ENCODE data around the gene CHTF18. TPM values are rescaled to one million over a fixed set of nuclear protein-coding genes. Genes with fewer than 3 reads are reported as not detected.

Gene CHTF18
- polyA plus RNA-seq, 1 donor (not counting 4 experiments of a cell fraction or from before 2014, with no cell fraction given), result 5.7 TPM

DNA sequence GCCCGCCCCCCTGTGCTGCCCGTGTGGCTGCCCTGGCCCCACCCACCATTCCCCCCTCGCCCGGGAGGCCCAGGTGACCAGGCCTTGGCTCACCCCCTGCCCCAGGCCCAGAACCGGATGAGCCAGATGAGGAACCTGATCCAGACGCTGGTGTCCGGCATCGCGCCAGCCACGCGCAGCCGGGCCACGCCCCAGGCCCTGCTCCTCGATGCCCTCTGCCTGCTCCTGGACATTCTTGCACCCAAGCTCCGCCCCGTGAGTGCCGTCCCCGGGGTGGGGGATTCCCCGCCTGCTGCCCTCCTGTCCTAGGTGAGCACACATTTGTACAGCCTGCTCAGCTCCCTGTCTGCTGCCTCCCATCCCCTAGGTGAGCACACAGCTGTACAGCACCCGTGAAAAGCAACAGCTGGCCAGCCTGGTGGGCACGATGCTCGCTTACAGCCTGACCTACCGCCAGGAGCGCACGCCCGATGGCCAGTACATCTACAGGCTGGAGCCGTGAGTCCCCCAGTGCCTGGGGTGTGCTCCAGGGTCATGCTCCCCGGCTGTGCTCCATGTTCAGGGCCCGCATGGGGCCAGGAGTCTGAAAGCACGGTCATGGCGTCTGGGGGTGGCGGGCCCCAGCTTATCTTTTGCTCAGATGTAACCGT, 7.3 kb downstream of the CHTF18 start:
- dilution Hi-C loops (cut with MboI; ENCODE audit: extremely low pct_ligation_motif_present, low sequenced_read_pairs), result no loop called here
- Histone ChIP-seq H3K27me3 (ENCODE audit: control insufficient read depth, extremely low read depth, insufficient read depth, low read length) (peaks cover 17% of the 10 kb centered on the region), H2AFZ (ENCODE audit: control insufficient read depth, low read length) (no peak overlapping the region), H3K79me2 (ENCODE audit: control insufficient read depth, insufficient read depth, low read length) (no peaks in the 10 kb centered on the region), H3K9me3 (ENCODE audit: control insufficient read depth, low read depth, low read length) (no peaks in the 10 kb centered on the region), H3K27ac (ENCODE audit: control insufficient read depth, insufficient read depth, low read length) (no peak overlapping the region), H3K9ac (ENCODE audit: control insufficient read depth, extremely low read depth, insufficient read depth, low read length) (no peak overlapping the region), H3K4me1 (ENCODE audit: control insufficient read depth, extremely low read depth, insufficient read depth, low read length) (no peaks in the 10 kb centered on the region), H3K4me3 (ENCODE audit: control insufficient read depth in 2 of 3, extremely low read depth in 1 of 3, insufficient read depth in 2 of 3, low read depth in 1 of 3, low read length in 3 of 3) (no peak overlapping the region), H3K36me3 (ENCODE audit: control insufficient read depth in 2 of 2, extremely low read depth in 1 of 2, insufficient read depth in 2 of 2, low read length in 2 of 2) (peaks cover 0 to 4% of the 10 kb centered on the region in 2 experiments), H3K4me2 (ENCODE audit: control insufficient read depth, extremely low read depth, insufficient read depth, low read depth, low read length) (no peak overlapping the region), H4K20me1 (ENCODE audit: control insufficient read depth, extremely low read depth, insufficient read depth, low read length) (peaks cover 2% of the 10 kb centered on the region), H3K9me1 (ENCODE audit: control insufficient read depth, extremely low read depth, insufficient read depth, low read length) (no peaks in the 10 kb centered on the region)
- TF ChIP-seq, protein P1, sequence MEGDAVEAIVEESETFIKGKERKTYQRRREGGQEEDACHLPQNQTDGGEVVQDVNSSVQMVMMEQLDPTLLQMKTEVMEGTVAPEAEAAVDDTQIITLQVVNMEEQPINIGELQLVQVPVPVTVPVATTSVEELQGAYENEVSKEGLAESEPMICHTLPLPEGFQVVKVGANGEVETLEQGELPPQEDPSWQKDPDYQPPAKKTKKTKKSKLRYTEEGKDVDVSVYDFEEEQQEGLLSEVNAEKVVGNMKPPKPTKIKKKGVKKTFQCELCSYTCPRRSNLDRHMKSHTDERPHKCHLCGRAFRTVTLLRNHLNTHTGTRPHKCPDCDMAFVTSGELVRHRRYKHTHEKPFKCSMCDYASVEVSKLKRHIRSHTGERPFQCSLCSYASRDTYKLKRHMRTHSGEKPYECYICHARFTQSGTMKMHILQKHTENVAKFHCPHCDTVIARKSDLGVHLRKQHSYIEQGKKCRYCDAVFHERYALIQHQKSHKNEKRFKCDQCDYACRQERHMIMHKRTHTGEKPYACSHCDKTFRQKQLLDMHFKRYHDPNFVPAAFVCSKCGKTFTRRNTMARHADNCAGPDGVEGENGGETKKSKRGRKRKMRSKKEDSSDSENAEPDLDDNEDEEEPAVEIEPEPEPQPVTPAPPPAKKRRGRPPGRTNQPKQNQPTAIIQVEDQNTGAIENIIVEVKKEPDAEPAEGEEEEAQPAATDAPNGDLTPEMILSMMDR (optimal IDR thresholded peaks at IDR 0.05 in 1 of 3, IDR thresholded peaks at IDR 0.05 in 1 of 3, conservative IDR thresholded peaks at IDR 0.05 in 1 of 3; ENCODE audit: extremely low read depth in 1 of 3, insufficient read depth in 2 of 3, low read length in 3 of 3), result no peak
- TF ChIP-seq EZH2 (IDR thresholded peaks at IDR 0.05; ENCODE audit: low read length), result no peak
- FAIRE-seq (no peak), DNase-seq (ENCODE audit: low read depth, low spot score) (no peak)

DNA sequence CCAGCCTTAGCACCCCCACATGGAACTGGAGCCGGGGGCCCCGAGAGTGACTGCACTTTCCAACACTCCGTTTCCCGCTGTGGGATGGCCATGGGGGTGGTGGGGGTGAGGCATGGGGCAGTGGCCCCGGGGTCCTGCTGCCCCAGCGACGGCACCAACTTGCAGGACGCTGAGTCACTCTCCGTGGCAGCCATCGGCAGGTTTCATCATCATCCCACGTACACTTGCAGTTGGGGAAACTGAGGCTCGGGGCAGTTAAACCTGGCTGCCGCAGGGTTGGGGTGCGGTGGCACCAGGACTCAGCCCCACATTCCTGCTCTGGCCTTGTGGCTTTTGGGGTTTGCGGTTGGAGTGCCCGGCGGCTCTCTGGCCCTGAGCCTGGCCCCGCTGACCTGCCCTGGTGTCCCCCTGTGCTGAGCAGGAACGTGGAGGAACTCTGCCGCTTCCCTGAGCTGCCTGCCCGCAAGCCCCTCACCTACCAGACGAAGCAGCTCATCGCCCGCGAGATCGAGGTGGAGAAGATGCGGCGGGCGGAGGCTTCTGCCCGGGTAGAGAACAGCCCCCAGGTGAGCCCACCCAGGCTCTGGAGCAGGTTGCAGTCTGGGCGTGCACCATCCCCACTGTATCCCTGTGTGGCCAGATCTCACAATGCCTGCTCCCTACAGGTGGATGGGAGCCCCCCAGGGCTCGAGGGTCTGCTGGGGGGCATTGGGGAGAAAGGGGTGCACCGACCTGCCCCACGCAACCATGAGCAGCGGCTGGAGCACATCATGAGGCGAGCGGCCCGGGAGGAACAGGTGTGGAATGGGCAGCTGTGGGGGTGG, 8.1 kb downstream of the CHTF18 start:
- dilution Hi-C loops (cut with MboI; ENCODE audit: extremely low pct_ligation_motif_present, low sequenced_read_pairs), result no loop called here
- H3K9me1 ChIP-seq (ENCODE audit: control insufficient read depth, extremely low read depth, insufficient read depth, low read length), result no peaks in the 10 kb centered on the region
- no peak for TF ChIP-seq EZH2 (IDR thresholded peaks at IDR 0.05; ENCODE audit: low read length)
- TF ChIP-seq, protein P1 (optimal IDR thresholded peaks at IDR 0.05 in 1 of 3, IDR thresholded peaks at IDR 0.05 in 1 of 3, conservative IDR thresholded peaks at IDR 0.05 in 1 of 3; ENCODE audit: extremely low read depth in 1 of 3, insufficient read depth in 2 of 3, low read length in 3 of 3), result no peak
- no peaks in the 10 kb centered on the region for H3K9me3 ChIP-seq (ENCODE audit: control insufficient read depth, low read depth, low read length)
- H3K36me3 ChIP-seq (ENCODE audit: control insufficient read depth in 2 of 2, extremely low read depth in 1 of 2, insufficient read depth in 2 of 2, low read length in 2 of 2), result peaks cover 0 to under 1% of the 10 kb centered on the region in 2 experiments
- no peak overlapping the region for H3K9ac ChIP-seq (ENCODE audit: control insufficient read depth, extremely low read depth, insufficient read depth, low read length)
- peaks cover 25% of the 10 kb centered on the region for H3K27me3 ChIP-seq (ENCODE audit: control insufficient read depth, extremely low read depth, insufficient read depth, low read length)
- peaks cover 2% of the 10 kb centered on the region for H4K20me1 ChIP-seq (ENCODE audit: control insufficient read depth, extremely low read depth, insufficient read depth, low read length)
- H3K4me1 ChIP-seq (ENCODE audit: control insufficient read depth, extremely low read depth, insufficient read depth, low read length), result no peaks in the 10 kb centered on the region
- FAIRE-seq (no peak), DNase-seq (ENCODE audit: low read depth, low spot score) (no peak)
- no peak overlapping the region for H3K4me2 ChIP-seq (ENCODE audit: control insufficient read depth, extremely low read depth, insufficient read depth, low read depth, low read length)
- no peak overlapping the region for H2AFZ ChIP-seq (ENCODE audit: control insufficient read depth, low read length)
- H3K27ac ChIP-seq (ENCODE audit: control insufficient read depth, insufficient read depth, low read length), result no peak overlapping the region
- no peak overlapping the region for H3K4me3 ChIP-seq (ENCODE audit: control insufficient read depth in 2 of 3, extremely low read depth in 1 of 3, insufficient read depth in 2 of 3, low read depth in 1 of 3, low read length in 3 of 3)
- H3K79me2 ChIP-seq (ENCODE audit: control insufficient read depth, insufficient read depth, low read length), result no peaks in the 10 kb centered on the region

All from keratinocyte (primary cell).